Smooth muscle cell (in vitro differentiated cells): ENCODE results near the gene UNC45A. TPM values are rescaled to one million over a fixed set of nuclear protein-coding genes. Genes with fewer than 3 reads are reported as not detected.
"Not testable (repeated sequence)": the region's sequence is repeated elsewhere in the genome, so short reads cannot be mapped to it uniquely, and the experiment has no call there.

Experiments used
- DNase-seq: peaks from one replicate; lab custom pipeline; 2025; ENCODE audit not compliant: unreplicated experiment; lab: John Stamatoyannopoulos, UW
- H2AFZ ChIP-seq: fragments of 200-600 bp; sonication (generic); 2 replicates; pipeline ENCODE4 v1.6.0; 2016; ENCODE audit warnings: antibody characterized with exemption, low read depth, mild to moderate bottlenecking
- H3F3A ChIP-seq: fragments of 200-600 bp; sonication (generic); 2 replicates; pipeline ENCODE4 v1.6.0; 2017; ENCODE audit warnings: antibody characterized with exemption, low read depth
- H3K27ac ChIP-seq: fragments of 200-600 bp; sonication (generic); 2 replicates; pipeline ENCODE4 v1.5.1; 2016; ENCODE audit warnings: low read depth, mild to moderate bottlenecking
- H3K27me3 ChIP-seq: fragments of 200-600 bp; sonication (generic); 2 replicates; pipeline ENCODE4 v1.6.1; 2016; ENCODE audit warnings: low read depth, mild to moderate bottlenecking
- H3K36me3 ChIP-seq: fragments of 200-600 bp; sonication (generic); 2 replicates; pipeline ENCODE4 v1.5.1; 2016; ENCODE audit warnings: low read depth
- H3K4me1 ChIP-seq: fragments of 200-600 bp; sonication (generic); 2 replicates; pipeline ENCODE4 v1.5.1; 2016; ENCODE audit warnings: low read depth
- H3K4me2 ChIP-seq: fragments of 200-600 bp; sonication (generic); 2 replicates; pipeline ENCODE4 v1.6.0; 2016; ENCODE audit warnings: mild to moderate bottlenecking
- H3K4me3 ChIP-seq: fragments of 200-600 bp; sonication (generic); 2 replicates; pipeline ENCODE4 v1.5.1; 2016; ENCODE audit warnings: mild to moderate bottlenecking
- H3K79me2 ChIP-seq: fragments of 200-600 bp; sonication (generic); 2 replicates; pipeline ENCODE4 v1.6.0; 2016; ENCODE audit warnings: low read depth, mild to moderate bottlenecking
- H3K9ac ChIP-seq: fragments of 200-600 bp; sonication (generic); 2 replicates; pipeline ENCODE4 v1.6.0; 2016; ENCODE audit warnings: low read depth
- H3K9me3 ChIP-seq: fragments of 200-600 bp; sonication (generic); replicated peaks from 2 replicates; pipeline ENCODE4 v1.5.1; 2016; ENCODE audit warnings: low read depth
- H4K20me1 ChIP-seq: fragments of 200-600 bp; sonication (generic); 2 replicates; pipeline ENCODE4 v1.6.0; 2016; ENCODE audit warnings: low read depth
- WGBS: methylation state at CpG from one replicate; pipeline ENCODE4 v1.1.7; 2016; ENCODE audit warnings: low lambda C conversion rate; 5-methylcytosine and 5-hydroxymethylcytosine counted together
- polyA plus RNA-seq: library from polyadenylated mRNA; unstranded; fragments of >200 nt; fragmentation: Nextera tagmentation; extraction: Ambion mirVana; gene quantifications from 2 replicates; pipeline ENCODE4 v1.2.1, GENCODE V29; 2016
- total RNA-seq: library from RNA; depleted of rRNA; stranded (reverse); fragments of >200 nt; gene quantifications from 2 replicates; pipeline ENCODE4 v1.2.3, GENCODE V29; 2014
- TF ChIP-seq, protein P1 (sequence below): fragments of 200-600 bp; sonication (generic); IDR thresholded peaks from 2 replicates; pipeline ENCODE4 v1.5.1; 2017; ENCODE audit warnings: borderline replicate concordance, mild to moderate bottlenecking, antibody characterized with exemption; ENCODE audit not compliant: insufficient read depth, poor library complexity, severe bottlenecking

Gene UNC45A
- total and polyA plus RNA-seq, 2 experiments from 2014 or later, result 57.5 to 66.6 TPM

DNA sequence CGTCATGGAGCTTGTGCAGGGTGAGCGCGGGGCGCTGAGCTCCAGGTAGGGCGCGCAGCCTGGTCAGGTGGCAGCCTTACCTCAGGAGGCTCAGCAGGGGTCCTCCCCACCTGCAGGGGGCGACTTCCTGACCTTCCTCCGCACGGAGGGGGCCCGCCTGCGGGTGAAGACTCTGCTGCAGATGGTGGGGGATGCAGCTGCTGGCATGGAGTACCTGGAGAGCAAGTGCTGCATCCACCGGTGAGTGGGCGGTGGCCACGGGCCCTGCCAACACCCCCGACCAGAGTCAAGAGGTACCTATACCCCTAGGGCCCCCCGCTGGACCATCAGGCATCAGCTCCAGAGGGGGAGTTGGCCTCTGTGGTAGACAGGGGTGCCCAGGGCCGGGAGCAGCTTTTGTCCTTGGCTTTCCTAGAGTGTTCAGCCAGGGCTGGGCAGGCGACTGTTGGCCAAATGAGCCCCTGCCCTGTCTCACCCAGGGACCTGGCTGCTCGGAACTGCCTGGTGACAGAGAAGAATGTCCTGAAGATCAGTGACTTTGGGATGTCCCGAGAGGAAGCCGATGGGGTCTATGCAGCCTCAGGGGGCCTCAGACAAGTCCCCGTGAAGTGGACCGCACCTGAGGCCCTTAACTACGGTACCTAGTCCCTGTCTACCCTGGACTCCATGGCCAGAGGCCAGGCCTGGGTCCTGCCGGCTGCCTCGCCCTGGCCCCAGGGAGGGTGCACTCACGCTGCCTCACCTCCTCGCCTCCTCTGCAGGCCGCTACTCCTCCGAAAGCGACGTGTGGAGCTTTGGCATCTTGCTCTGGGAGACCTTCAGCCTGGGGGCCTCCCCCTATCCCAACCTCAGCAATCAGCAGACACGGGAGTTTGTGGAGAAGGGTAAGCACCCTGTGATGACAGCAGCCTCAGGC, 41.7 kb upstream of the UNC45A start:
- TF ChIP-seq, protein P1, sequence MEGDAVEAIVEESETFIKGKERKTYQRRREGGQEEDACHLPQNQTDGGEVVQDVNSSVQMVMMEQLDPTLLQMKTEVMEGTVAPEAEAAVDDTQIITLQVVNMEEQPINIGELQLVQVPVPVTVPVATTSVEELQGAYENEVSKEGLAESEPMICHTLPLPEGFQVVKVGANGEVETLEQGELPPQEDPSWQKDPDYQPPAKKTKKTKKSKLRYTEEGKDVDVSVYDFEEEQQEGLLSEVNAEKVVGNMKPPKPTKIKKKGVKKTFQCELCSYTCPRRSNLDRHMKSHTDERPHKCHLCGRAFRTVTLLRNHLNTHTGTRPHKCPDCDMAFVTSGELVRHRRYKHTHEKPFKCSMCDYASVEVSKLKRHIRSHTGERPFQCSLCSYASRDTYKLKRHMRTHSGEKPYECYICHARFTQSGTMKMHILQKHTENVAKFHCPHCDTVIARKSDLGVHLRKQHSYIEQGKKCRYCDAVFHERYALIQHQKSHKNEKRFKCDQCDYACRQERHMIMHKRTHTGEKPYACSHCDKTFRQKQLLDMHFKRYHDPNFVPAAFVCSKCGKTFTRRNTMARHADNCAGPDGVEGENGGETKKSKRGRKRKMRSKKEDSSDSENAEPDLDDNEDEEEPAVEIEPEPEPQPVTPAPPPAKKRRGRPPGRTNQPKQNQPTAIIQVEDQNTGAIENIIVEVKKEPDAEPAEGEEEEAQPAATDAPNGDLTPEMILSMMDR, result peak; percentile 13
- Histone ChIP-seq H2AFZ (no peak overlapping the region), H3K27me3 (no peaks in the 10 kb centered on the region), H4K20me1 (no peaks in the 10 kb centered on the region), H3K4me3 (no peak overlapping the region), H3K4me1 (no peaks in the 10 kb centered on the region), H3K9ac (no peak overlapping the region), H3K9me3 (no peaks in the 10 kb centered on the region), H3K36me3 (no peaks in the 10 kb centered on the region), H3K4me2 (no peak overlapping the region), H3K79me2 (no peaks in the 10 kb centered on the region), H3F3A (no peaks in the 10 kb centered on the region), H3K27ac (no peak overlapping the region)
- no peak for DNase-seq
- 96% methylated on average over 33 of the region's 33 CpGs for WGBS

DNA sequence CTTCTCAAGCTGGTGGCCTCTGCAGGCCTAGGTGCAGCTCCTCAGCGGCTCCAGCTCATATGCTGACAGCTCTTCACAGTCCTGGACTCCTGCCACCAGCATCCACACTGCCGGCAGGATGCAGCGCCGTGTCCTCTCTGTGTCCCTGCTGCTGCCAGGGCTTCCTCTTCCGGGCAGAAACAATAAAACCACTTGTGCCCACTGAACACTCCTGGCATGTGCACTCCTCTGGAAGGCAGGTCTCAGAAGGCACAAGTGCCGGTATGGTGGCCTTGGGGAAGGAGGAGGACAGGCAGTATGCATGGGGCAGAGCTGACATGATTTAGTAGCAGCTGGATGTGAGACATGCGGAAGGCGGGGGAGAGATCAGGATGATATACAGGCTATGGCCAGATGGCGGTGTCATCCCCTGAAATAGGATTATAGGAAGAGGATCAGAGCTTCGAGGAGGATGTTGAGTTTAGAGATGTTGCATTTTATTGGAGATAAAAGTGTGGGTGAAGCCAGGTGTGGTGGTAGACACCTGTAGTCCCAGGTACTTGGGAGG, 39.4 kb upstream of the UNC45A start:
- no peak overlapping the region for H3K4me3 ChIP-seq
- H3K79me2 ChIP-seq, result no peaks in the 10 kb centered on the region
- no peaks in the 10 kb centered on the region for H3K4me1 ChIP-seq
- H2AFZ ChIP-seq, result no peak overlapping the region
- H3K27me3 ChIP-seq, result no peaks in the 10 kb centered on the region
- no peak for DNase-seq
- no peaks in the 10 kb centered on the region for H3K9me3 ChIP-seq
- no peak overlapping the region for H3K27ac ChIP-seq
- H3K36me3 ChIP-seq, result no peaks in the 10 kb centered on the region
- WGBS, result 93% methylated on average over 10 of the region's 10 CpGs
- H3K4me2 ChIP-seq, result no peak overlapping the region
- H3F3A ChIP-seq, result no peaks in the 10 kb centered on the region
- TF ChIP-seq, protein P1, result no peak
- no peaks in the 10 kb centered on the region for H4K20me1 ChIP-seq
- H3K9ac ChIP-seq, result no peak overlapping the region

DNA sequence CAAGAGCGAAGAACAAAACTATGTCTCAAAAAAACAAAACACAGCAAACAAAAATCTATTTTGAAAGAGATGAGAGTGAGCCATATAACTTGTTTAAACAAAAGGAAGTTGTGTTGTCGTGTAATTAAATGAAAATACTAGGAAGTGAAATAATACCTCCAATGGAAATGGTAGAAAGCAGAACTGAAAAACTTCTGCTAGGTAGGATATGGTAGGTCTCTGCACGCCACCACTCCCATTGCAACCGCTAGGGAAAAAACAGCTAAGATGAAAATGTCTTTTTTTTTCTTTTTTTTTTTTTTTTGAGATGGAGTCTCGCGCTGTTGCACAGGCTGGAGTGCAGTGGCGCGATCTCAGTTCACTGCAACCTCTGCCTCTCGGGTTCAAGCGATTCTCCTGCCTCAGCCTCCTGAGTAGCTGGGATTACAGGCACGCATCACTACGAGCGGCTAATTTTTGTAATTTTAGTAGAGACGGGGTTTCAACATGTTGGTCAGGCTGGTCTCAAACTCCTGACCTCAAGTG, 37.9 kb upstream of the UNC45A start:
- H3K4me2 ChIP-seq, H3K79me2 ChIP-seq, H3K9me3 ChIP-seq, H4K20me1 ChIP-seq, H3K36me3 ChIP-seq, H3K4me3 ChIP-seq, H3F3A ChIP-seq, H3K4me1 ChIP-seq, H2AFZ ChIP-seq, H3K27me3 ChIP-seq, H3K27ac ChIP-seq, DNase-seq, H3K9ac ChIP-seq: not testable (repeated sequence)
- WGBS, result 95% methylated on average over 9 of the region's 14 CpGs

DNA sequence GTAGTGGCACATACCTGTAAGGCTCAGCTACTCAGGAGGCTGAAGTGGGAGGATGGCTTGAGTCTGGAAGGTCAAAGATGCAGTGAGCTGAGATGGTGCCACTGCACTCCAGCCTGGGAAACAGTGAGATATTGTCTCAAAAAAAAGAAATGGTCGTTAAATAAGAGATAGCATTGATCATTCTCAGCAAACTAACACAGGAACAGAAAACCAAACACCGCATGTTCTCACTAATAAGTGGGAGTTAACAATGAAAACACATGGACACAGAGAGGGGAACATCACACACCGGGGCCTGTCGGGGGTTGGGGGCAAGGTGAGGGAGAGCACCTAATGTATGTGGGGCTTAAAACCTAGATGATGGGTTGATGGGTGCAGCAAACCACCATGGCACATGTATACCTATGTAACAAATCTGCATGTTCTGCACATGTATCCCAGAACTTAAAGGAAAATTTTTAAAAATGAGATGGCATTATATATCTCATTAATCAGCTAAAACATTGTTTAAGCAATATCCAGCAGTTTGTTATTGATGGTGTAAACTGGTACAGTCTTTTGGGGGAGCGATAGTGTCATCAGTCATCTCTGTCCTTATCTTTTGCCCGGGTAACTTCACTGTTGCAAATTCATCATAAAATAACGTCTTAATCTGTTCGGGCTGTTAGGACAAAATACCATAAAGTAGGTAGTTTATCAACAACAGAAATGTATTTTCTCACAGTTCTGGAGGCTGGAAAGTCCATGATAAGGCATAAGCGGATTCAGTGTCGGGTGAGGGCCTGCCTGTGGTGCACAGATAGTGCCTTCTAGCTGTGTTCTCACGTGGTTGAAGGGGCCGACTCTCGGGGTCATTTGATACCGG, 33.7 kb upstream of the UNC45A start:
- Histone ChIP-seq H2AFZ (peak overlapping the region; percentile 99), H3K4me2 (peak overlapping the region; percentile 93), H3K9me3 (no peaks in the 10 kb centered on the region), H4K20me1 (no peaks in the 10 kb centered on the region), H3K27ac (no peak overlapping the region), H3K4me3 (peak overlapping the region; percentile 68), H3K9ac (no peak overlapping the region), H3K79me2 (no peaks in the 10 kb centered on the region), H3K27me3 (no peaks in the 10 kb centered on the region), H3F3A (peaks cover 5% of the 10 kb centered on the region), H3K36me3 (no peaks in the 10 kb centered on the region), H3K4me1 (peaks cover 7% of the 10 kb centered on the region)
- DNase-seq, result no peak
- WGBS, result 69% methylated on average over 14 of the region's 14 CpGs
- TF ChIP-seq, protein P1, result no peak
